HG03565 (cell line): Measurements from ENCODE around the gene KMT2D.

Experiments
- ATAC-seq: cut with Tn5 transposase; IDR thresholded peaks from one replicate; pipeline ENCODE4 v1.9.1; 2021; ENCODE audit warnings: mild to moderate bottlenecking, moderate library complexity; ENCODE audit not compliant: unreplicated experiment

KMT2D gene

GRCh38 chr12:49019443-49020324 lies 40.9 kb downstream of the KMT2D start:
- ATAC-seq, result no peak

- ATAC-seq, result no peak
Measured at GRCh38 chr12:49019120-49019430, 41.5 kb downstream of the KMT2D start.

GRCh38 chr12:49018261-49019119 lies 42.1 kb downstream of the KMT2D start, which contains the start of gene PRKAG1:
TSS of gene PRKAG1 (minus strand) at chr12:49018776. CDS start at chr12:49018740, 36 bp downstream.
- peak; percentile 79 for ATAC-seq

DNA sequence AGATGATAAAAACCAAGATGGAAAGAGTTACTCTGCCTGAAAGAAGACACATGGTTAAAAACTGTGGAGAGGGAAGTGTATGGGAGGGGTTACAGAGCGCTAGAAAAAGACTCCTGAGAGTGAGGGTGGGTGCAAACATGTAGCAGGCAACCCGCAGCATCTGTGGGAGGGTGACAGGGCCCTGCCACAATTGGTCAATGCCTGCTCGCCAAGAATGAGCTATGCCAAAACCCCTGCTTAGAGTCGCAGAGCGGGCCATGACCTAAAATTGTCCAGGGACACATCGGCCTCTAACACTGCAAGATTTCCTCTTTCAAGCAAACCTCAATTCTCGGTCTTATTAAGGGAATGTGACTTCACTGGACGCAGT lies 42.7 kb downstream of the KMT2D start:
- ATAC-seq, result peak; percentile 4

DNA sequence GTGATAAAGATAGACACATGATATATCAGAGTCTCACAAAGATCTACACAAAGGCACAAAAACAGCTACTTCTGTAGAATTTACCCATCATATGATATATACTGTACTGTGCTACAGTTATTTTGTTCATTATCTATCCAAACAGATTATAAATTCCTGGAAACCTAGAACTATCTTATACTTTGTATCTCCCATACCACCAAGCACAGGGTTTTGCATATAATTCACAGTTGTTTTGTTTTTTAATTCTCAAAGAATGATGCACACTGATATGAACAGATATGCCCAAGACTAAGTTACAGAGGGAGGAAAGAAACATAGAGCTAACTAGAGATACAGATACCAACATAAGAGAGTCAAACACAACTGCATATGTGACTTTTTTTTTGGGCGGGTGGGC lies 45.4 kb downstream of the KMT2D start:
- ATAC-seq, result no peak

- no peak for ATAC-seq
Measured at GRCh38 chr12:49014547-49014946, 46.0 kb downstream of the KMT2D start.

- no peak for ATAC-seq
Measured at GRCh38 chr12:49013428-49013827, 47.2 kb downstream of the KMT2D start.

GRCh38 chr12:49012739-49013138 lies 47.9 kb downstream of the KMT2D start:
- no peak for ATAC-seq
